H9 (cell line): Measurements from ENCODE around the gene RABGEF1. TPM values are rescaled to one million over a fixed set of nuclear protein-coding genes. Genes with fewer than 3 reads are reported as not detected.

ENCODE experiments used
- DNase-seq: peaks from one replicate; pipeline ENCODE4 v3.0.0-alpha.2; 2017
- H2AFZ ChIP-seq: one replicate; pipeline ENCODE4 v1.6.1; 2013; ENCODE audit warnings: mild to moderate bottlenecking, low read length, control low read depth, moderate library complexity
- H2AK5ac ChIP-seq: 2 replicates; pipeline ENCODE4 v1.6.1; 2013; ENCODE audit warnings: low read length, control low read depth, mixed read lengths; ENCODE audit not compliant: insufficient read length
- H2BK120ac ChIP-seq: one replicate; pipeline ENCODE4 v1.6.1; 2013; ENCODE audit warnings: low read depth, mild to moderate bottlenecking, low read length, control low read depth, inconsistent platforms; ENCODE audit not compliant: poor library complexity, severe bottlenecking
- H2BK12ac ChIP-seq: 2 replicates; pipeline ENCODE4 v1.6.1; 2013; ENCODE audit warnings: low read length, control low read depth, mixed read lengths, low read depth; ENCODE audit not compliant: insufficient read length
- H2BK15ac ChIP-seq: 2 replicates; pipeline ENCODE4 v1.6.1; 2013; ENCODE audit warnings: low read depth, low read length, control low read depth
- H2BK20ac ChIP-seq: one replicate; pipeline ENCODE4 v1.6.1; 2013; ENCODE audit warnings: low read depth, mild to moderate bottlenecking, low read length, control low read depth, inconsistent platforms; ENCODE audit not compliant: poor library complexity, severe bottlenecking
- H2BK5ac ChIP-seq: 2 replicates; pipeline ENCODE4 v1.6.1; 2013; ENCODE audit warnings: low read length, control low read depth, mixed read lengths; ENCODE audit not compliant: insufficient read length
- H3K14ac ChIP-seq: 2 replicates; pipeline ENCODE4 v1.6.1; 2013; ENCODE audit warnings: low read length, control low read depth; ENCODE audit not compliant: insufficient read depth
- H3K18ac ChIP-seq: 2 replicates; pipeline ENCODE4 v1.6.1; 2013; ENCODE audit warnings: low read depth, mild to moderate bottlenecking, mixed read lengths, low read length, control low read depth; ENCODE audit not compliant: insufficient read length
- H3K23ac ChIP-seq: 2 replicates; pipeline ENCODE4 v1.6.1; 2013; ENCODE audit warnings: low read length, control low read depth, mixed read lengths, low read depth; ENCODE audit not compliant: insufficient read length
- H3K23me2 ChIP-seq: 2 replicates; pipeline ENCODE4 v1.6.1; 2013; ENCODE audit warnings: low read depth, mild to moderate bottlenecking, mixed read lengths, low read length, control low read depth; ENCODE audit not compliant: insufficient read length, poor library complexity, severe bottlenecking
- H3K27ac ChIP-seq: 2 replicates; pipeline ENCODE4 v1.5.1; 2013; ENCODE audit warnings: low read length, control low read depth, mixed read lengths, low read depth; ENCODE audit not compliant: insufficient read length
- H3K27me3 ChIP-seq: 2 replicates; pipeline ENCODE4 v1.6.1; 2013; ENCODE audit warnings: low read length, control low read depth, inconsistent platforms; ENCODE audit not compliant: insufficient read depth
- H3K4ac ChIP-seq: 2 replicates; pipeline ENCODE4 v1.6.1; 2013; ENCODE audit warnings: low read depth, mild to moderate bottlenecking, control low read depth, inconsistent platforms, low read length, moderate library complexity
- H3K4me1 ChIP-seq: 2 replicates; pipeline ENCODE4 v1.6.1; 2013; ENCODE audit warnings: low read length, control low read depth, inconsistent platforms; ENCODE audit not compliant: insufficient read depth
- H3K4me2 ChIP-seq: 2 replicates; pipeline ENCODE4 v1.6.1; 2013; ENCODE audit warnings: low read length, control low read depth, mixed read lengths; ENCODE audit not compliant: insufficient read length, insufficient read depth
- H3K56ac ChIP-seq: 2 replicates; pipeline ENCODE4 v1.6.1; 2013; ENCODE audit warnings: low read depth, mild to moderate bottlenecking, mixed read lengths, low read length, control low read depth; ENCODE audit not compliant: insufficient read length
- H3K79me1 ChIP-seq: 2 replicates; pipeline ENCODE4 v1.6.1; 2013; ENCODE audit warnings: low read depth, mild to moderate bottlenecking, moderate library complexity, low read length, control low read depth, inconsistent platforms; ENCODE audit not compliant: insufficient read depth, poor library complexity, severe bottlenecking
- H3K79me2 ChIP-seq: 2 replicates; pipeline ENCODE4 v1.6.1; 2013; ENCODE audit warnings: low read length, control low read depth, inconsistent platforms; ENCODE audit not compliant: insufficient read depth
- H3K9ac ChIP-seq: 2 replicates; pipeline ENCODE4 v1.6.1; 2013; ENCODE audit warnings: low read length, control low read depth, mixed read lengths; ENCODE audit not compliant: insufficient read length; ENCODE audit errors: extremely low read depth
- H3K9me3 ChIP-seq: one replicate; pipeline ENCODE4 v1.6.1; 2013; ENCODE audit warnings: low read depth, low read length, inconsistent platforms; ENCODE audit not compliant: control insufficient read depth
- H3T11ph ChIP-seq: one replicate; pipeline ENCODE4 v1.6.1; 2013; ENCODE audit warnings: mild to moderate bottlenecking, low read length, control low read depth, inconsistent platforms
- H4K20me1 ChIP-seq: one replicate; pipeline ENCODE4 v1.6.1; 2013; ENCODE audit not compliant: control insufficient read depth, insufficient read length, insufficient read depth
- H4K5ac ChIP-seq: 2 replicates; pipeline ENCODE4 v1.6.1; 2013; ENCODE audit warnings: low read depth, mild to moderate bottlenecking, mixed read lengths, low read length, control low read depth; ENCODE audit not compliant: insufficient read length
- H4K8ac ChIP-seq: replicated peaks from 2 replicates; pipeline ENCODE4 v1.6.1; 2013; ENCODE audit warnings: low read length, control low read depth, mixed read lengths, low read depth; ENCODE audit not compliant: insufficient read length
- H4K91ac ChIP-seq: 2 replicates; pipeline ENCODE4 v1.6.1; 2013; ENCODE audit warnings: low read depth, mild to moderate bottlenecking, moderate library complexity, mixed read lengths, low read length, control low read depth; ENCODE audit not compliant: insufficient read length
- H3K27ac Mint-ChIP-seq, 3 experiments: 2 replicates in 2 of 3; 3 replicates in 1 of 3; pipeline ENCODE4 v1.8.0; 2020 to 2021; ENCODE audit warnings: mixed read lengths in 3 of 3, mild to moderate bottlenecking in 1 of 3, moderate library complexity in 1 of 3
- H3K27me3 Mint-ChIP-seq: 2 replicates; pipeline ENCODE4 v1.8.0; 2021; ENCODE audit warnings: low read depth, mild to moderate bottlenecking, moderate library complexity, mixed read lengths
- H3K36me3 Mint-ChIP-seq, 3 experiments: 2 replicates in 2 of 3; 3 replicates in 1 of 3; pipeline ENCODE4 v1.8.0; 2020 to 2021; ENCODE audit warnings: low read depth in 3 of 3, mixed read lengths in 3 of 3; ENCODE audit not compliant: insufficient read depth in 1 of 3
- H3K4me1 Mint-ChIP-seq, 2 experiments: 2 replicates each; pipeline ENCODE4 v1.8.0; 2020; ENCODE audit warnings: mixed read lengths in 2 of 2
- H3K4me3 Mint-ChIP-seq, 2 experiments: 2 replicates in 1 of 2; 3 replicates in 1 of 2; pipeline ENCODE4 v1.8.0; 2020 to 2021; ENCODE audit warnings: mild to moderate bottlenecking in 2 of 2, mixed read lengths in 2 of 2, moderate library complexity in 1 of 2
- H3K9me3 Mint-ChIP-seq, 2 experiments: 2 replicates in 1 of 2; 3 replicates in 1 of 2; pipeline ENCODE4 v1.8.0; 2020; ENCODE audit warnings: mild to moderate bottlenecking in 2 of 2, mixed read lengths in 2 of 2, moderate library complexity in 1 of 2
- WGBS: extraction: QIAGEN DNeasy Blood & Tissue Kit; methylation state at CpG from one replicate; pipeline ENCODE4 v1.1.7; 2013; ENCODE audit warnings: missing lambda C conversion rate, low lambda C conversion rate, mixed read lengths; ENCODE audit not compliant: insufficient read length; ENCODE audit errors: extremely low coverage; 5-methylcytosine and 5-hydroxymethylcytosine counted together
- total RNA-seq: library from RNA; stranded (reverse); gene quantifications from 2 replicates; pipeline ENCODE4 v1.2.1, GENCODE V29; 2021
- TF ChIP-seq, protein P1 (sequence below): fragments of 200-600 bp; sonication (generic); conservative IDR thresholded peaks from 3 replicates; pipeline ENCODE4 v1.8.0; 2021; ENCODE audit warnings: antibody characterized with exemption, mild to moderate bottlenecking

The RABGEF1 gene
- total RNA-seq, 1 experiment from 2014 or later: 17.3 TPM

DNA sequence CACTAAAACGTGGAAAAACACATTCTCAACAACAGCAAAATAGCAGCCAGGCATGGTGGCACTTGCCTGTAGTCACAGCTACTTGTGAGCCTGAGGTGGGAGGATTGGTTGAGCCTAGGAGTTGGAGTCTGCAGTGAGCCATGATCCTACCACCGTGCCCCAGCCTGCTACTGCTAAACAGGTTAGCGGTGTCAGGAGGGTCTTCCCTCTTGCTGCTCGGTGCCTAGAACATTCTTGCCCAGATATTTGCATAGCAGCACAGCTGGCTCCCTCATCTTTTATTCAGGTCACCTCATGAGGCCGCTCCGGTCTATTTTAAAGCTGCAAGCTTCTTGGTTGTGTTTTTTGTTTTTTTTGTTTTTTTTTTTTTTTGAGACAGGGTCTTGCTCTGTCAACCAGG, 2.9 kb upstream of the RABGEF1 start:
- H3K9ac ChIP-seq: no peak overlapping the region
- no peak overlapping the region for H3K23ac ChIP-seq
- peak overlapping the region in 1 of 3 experiments; percentile 44; a peak in 2 of 7 replicates for H3K27ac Mint-ChIP-seq

More for the DNA sequence above, 2.9 kb upstream of the RABGEF1 start:
- Histone ChIP-seq H3K27me3 (no peaks in the 10 kb centered on the region), H2BK5ac (no peak overlapping the region), H3K14ac (no peak overlapping the region), H3K18ac (no peak overlapping the region), H2BK20ac (no peak overlapping the region), H3K23me2 (no peaks in the 10 kb centered on the region), H3K56ac (no peak overlapping the region), H3K27ac (no peak overlapping the region), H2AFZ (no peak overlapping the region), H3K79me1 (peaks cover 3% of the 10 kb centered on the region), H4K8ac (no peak overlapping the region), H3K79me2 (peaks cover under 1% of the 10 kb centered on the region; the same call in 1 of the 2 replicates), H3K4me1 (no peaks in the 10 kb centered on the region; the same call in 1 of the 2 replicates), H2AK5ac (no peak overlapping the region), H2BK120ac (no peak overlapping the region), H2BK15ac (no peak overlapping the region), H2BK12ac (no peak overlapping the region), H3K4ac (no peak overlapping the region), H4K5ac (no peak overlapping the region), H4K91ac (no peak overlapping the region), H3T11ph (no peak overlapping the region), H3K4me2 (no peak overlapping the region), H4K20me1 (no peaks in the 10 kb centered on the region), H3K9me3 (no peaks in the 10 kb centered on the region)
- TF ChIP-seq, protein P1, sequence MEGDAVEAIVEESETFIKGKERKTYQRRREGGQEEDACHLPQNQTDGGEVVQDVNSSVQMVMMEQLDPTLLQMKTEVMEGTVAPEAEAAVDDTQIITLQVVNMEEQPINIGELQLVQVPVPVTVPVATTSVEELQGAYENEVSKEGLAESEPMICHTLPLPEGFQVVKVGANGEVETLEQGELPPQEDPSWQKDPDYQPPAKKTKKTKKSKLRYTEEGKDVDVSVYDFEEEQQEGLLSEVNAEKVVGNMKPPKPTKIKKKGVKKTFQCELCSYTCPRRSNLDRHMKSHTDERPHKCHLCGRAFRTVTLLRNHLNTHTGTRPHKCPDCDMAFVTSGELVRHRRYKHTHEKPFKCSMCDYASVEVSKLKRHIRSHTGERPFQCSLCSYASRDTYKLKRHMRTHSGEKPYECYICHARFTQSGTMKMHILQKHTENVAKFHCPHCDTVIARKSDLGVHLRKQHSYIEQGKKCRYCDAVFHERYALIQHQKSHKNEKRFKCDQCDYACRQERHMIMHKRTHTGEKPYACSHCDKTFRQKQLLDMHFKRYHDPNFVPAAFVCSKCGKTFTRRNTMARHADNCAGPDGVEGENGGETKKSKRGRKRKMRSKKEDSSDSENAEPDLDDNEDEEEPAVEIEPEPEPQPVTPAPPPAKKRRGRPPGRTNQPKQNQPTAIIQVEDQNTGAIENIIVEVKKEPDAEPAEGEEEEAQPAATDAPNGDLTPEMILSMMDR: no peak
- peaks cover 2% of the 10 kb centered on the region for H3K27me3 Mint-ChIP-seq
- H3K4me3 Mint-ChIP-seq: no peak overlapping the region; a peak in 1 of 5 replicates
- peaks cover 14 to 20% of the 10 kb centered on the region in 2 experiments for H3K9me3 Mint-ChIP-seq
- no peak for DNase-seq
- peaks cover 9 to 20% of the 10 kb centered on the region in 2 experiments; a peak in 3 of 4 replicates for H3K4me1 Mint-ChIP-seq
- H3K36me3 Mint-ChIP-seq: peaks cover 19 to 27% (median 27%) of the 10 kb centered on the region in 3 experiments
- no CpG with 5 or more reads among the region's 6 CpGs for WGBS
